IMR-90 (cell line): ENCODE data around the gene ECM1. TPM values are rescaled to one million over a fixed set of nuclear protein-coding genes. Genes with fewer than 3 reads are reported as not detected.

ENCODE experiments used
- ATAC-seq: fragments of 200-7000 bp; cut with Tn5 transposase; 2 replicates; pipeline ENCODE4 v1.9.1; 2020; ENCODE audit warnings: low read depth, mild to moderate bottlenecking, moderate library complexity
- BruUV-seq: library from RNA; stranded (reverse); fragments of 400-500 nt; replicated peaks from 2 replicates; lab custom pipeline; 2021; lab: Mats Ljungman, UMichigan
- CTCF ChIA-PET: fragments of 300-600 bp; formaldehyde crosslinking; extraction: SDS; loops from one replicate; lab custom pipeline; 2021; ENCODE audit warnings: antibody characterized with exemption; lab: Yijun Ruan, JAX
- POLR2A ChIA-PET: fragments of 300-600 bp; sonication (Branson Sonifier 250); formaldehyde crosslinking; loops from one replicate; lab custom pipeline; 2022; ENCODE audit warnings: antibody characterized with exemption; ENCODE audit not compliant: unreplicated experiment; lab: Charles Lee
- DNase-seq: peaks from one replicate; pipeline ENCODE4 v3.0.0; 2013
- H2AFZ ChIP-seq: replicated peaks from 2 replicates; pipeline ENCODE3; 2013; ENCODE audit warnings: low read length, mild to moderate bottlenecking; ENCODE audit not compliant: poor library complexity
- H2AK5ac ChIP-seq: 2 replicates; pipeline ENCODE4 v1.6.1; 2013; ENCODE audit warnings: low read depth, low read length, inconsistent platforms
- H2AK9ac ChIP-seq: replicated peaks from 2 replicates; pipeline ENCODE3; 2013; ENCODE audit warnings: mild to moderate bottlenecking, low read depth, low read length, moderate library complexity; ENCODE audit not compliant: poor library complexity
- H2BK120ac ChIP-seq: 2 replicates; pipeline ENCODE4 v1.6.1; 2013; ENCODE audit warnings: low read depth, low read length, inconsistent platforms
- H2BK15ac ChIP-seq: 3 replicates; pipeline ENCODE4 v1.6.1; 2013; ENCODE audit warnings: low read depth, low read length, inconsistent platforms
- H2BK20ac ChIP-seq: 2 replicates; pipeline ENCODE4 v1.6.1; 2013; ENCODE audit warnings: low read depth, mild to moderate bottlenecking, inconsistent platforms, low read length, moderate library complexity
- H2BK5ac ChIP-seq: 2 replicates; pipeline ENCODE4 v1.6.1; 2013; ENCODE audit warnings: mild to moderate bottlenecking, low read depth, low read length, inconsistent platforms; ENCODE audit not compliant: poor library complexity, severe bottlenecking
- H3K14ac ChIP-seq: replicated peaks from 2 replicates; pipeline ENCODE4 v1.6.1; 2013; ENCODE audit warnings: low read depth, low read length, inconsistent platforms
- H3K18ac ChIP-seq: 2 replicates; pipeline ENCODE4 v1.6.1; 2013; ENCODE audit warnings: low read depth, low read length, control low read depth
- H3K23ac ChIP-seq: 2 replicates; pipeline ENCODE4 v1.6.1; 2013; ENCODE audit warnings: low read depth, low read length, inconsistent platforms
- H3K27ac ChIP-seq: 2 replicates; pipeline ENCODE4 v1.5.1; 2013; ENCODE audit warnings: mild to moderate bottlenecking, control low read depth, low read length; ENCODE audit not compliant: insufficient read depth
- H3K27me3 ChIP-seq: 2 replicates; pipeline ENCODE4 v1.6.1; 2013; ENCODE audit warnings: low read length; ENCODE audit not compliant: control insufficient read depth, insufficient read depth
- H3K36me3 ChIP-seq: 2 replicates; pipeline ENCODE4 v1.6.1; 2013; ENCODE audit warnings: low read length, mixed read lengths; ENCODE audit not compliant: control insufficient read depth, insufficient read depth
- H3K4ac ChIP-seq: 2 replicates; pipeline ENCODE4 v1.6.1; 2013; ENCODE audit warnings: low read depth, low read length, inconsistent platforms
- H3K4me1 ChIP-seq: 2 replicates; pipeline ENCODE4 v1.6.1; 2013; ENCODE audit warnings: low read length, mixed read lengths; ENCODE audit not compliant: control insufficient read depth, insufficient read depth
- H3K4me2 ChIP-seq: 2 replicates; pipeline ENCODE4 v1.6.1; 2013; ENCODE audit warnings: low read depth, mild to moderate bottlenecking, control low read depth, low read length, moderate library complexity
- H3K4me3 ChIP-seq: 2 replicates; pipeline ENCODE4 v1.5.1; 2013; ENCODE audit warnings: low read depth, mild to moderate bottlenecking, control low read depth, low read length, moderate library complexity; ENCODE audit not compliant: insufficient read depth
- H3K56ac ChIP-seq: 2 replicates; pipeline ENCODE4 v1.6.1; 2013; ENCODE audit warnings: low read length, inconsistent platforms; ENCODE audit not compliant: insufficient read depth; ENCODE audit errors: extremely low read depth
- H3K79me1 ChIP-seq, 2 experiments: 2 replicates each; pipeline ENCODE4 v1.6.1; 2013; ENCODE audit warnings: low read length in 2 of 2, inconsistent platforms in 1 of 2, low read depth in 1 of 2
- H3K9ac ChIP-seq: 2 replicates; pipeline ENCODE4 v1.6.1; 2013; ENCODE audit warnings: low read depth, low read length, control low read depth
- H3K9me1 ChIP-seq: 2 replicates; pipeline ENCODE4 v1.6.1; 2013; ENCODE audit warnings: low read length, inconsistent platforms; ENCODE audit not compliant: insufficient read depth
- H3K9me3 ChIP-seq: 2 replicates; pipeline ENCODE4 v1.6.1; 2013; ENCODE audit warnings: low read length; ENCODE audit not compliant: control insufficient read depth, insufficient read depth
- H4K20me1 ChIP-seq: 2 replicates; pipeline ENCODE4 v1.6.1; 2013; ENCODE audit warnings: low read length, inconsistent platforms; ENCODE audit not compliant: insufficient read depth
- H4K5ac ChIP-seq: 2 replicates; pipeline ENCODE4 v1.6.1; 2013; ENCODE audit warnings: mild to moderate bottlenecking, low read depth, low read length, control low read depth
- H4K8ac ChIP-seq, 2 experiments: 2 replicates each; pipeline ENCODE4 v1.6.1; 2013; ENCODE audit warnings: low read depth in 2 of 2, low read length in 2 of 2, control low read depth in 1 of 2, inconsistent platforms in 1 of 2
- H4K91ac ChIP-seq: 2 replicates; pipeline ENCODE4 v1.6.1; 2013; ENCODE audit warnings: low read depth, low read length, inconsistent platforms; ENCODE audit not compliant: insufficient read depth
- BHLHE40 ChIP-seq: fragments of 150-350 bp; IDR thresholded peaks from 2 replicates; pipeline ENCODE4 v1.6.1; 2016; ENCODE audit warnings: mild to moderate bottlenecking, low read depth, low read length
- RCOR1 ChIP-seq: IDR thresholded peaks from 2 replicates; pipeline ENCODE4 v1.6.1; 2012; ENCODE audit warnings: mild to moderate bottlenecking, low read length, improper control_type of control experiment; ENCODE audit not compliant: insufficient replicate concordance
- SMC3 ChIP-seq: fragments of 150-350 bp; IDR thresholded peaks from 2 replicates; pipeline ENCODE4 v1.6.1; 2016; ENCODE audit warnings: low read depth, mild to moderate bottlenecking, antibody characterized with exemption, low read length, moderate library complexity
- WGBS, 2 experiments: methylation state at CpG; one replicate each; pipeline versions ENCODE4 v1.1.5 to v1.1.7; 2013; ENCODE audit warnings: missing lambda C conversion rate in 2 of 2; ENCODE audit not compliant: insufficient read length in 1 of 2; ENCODE audit errors: extremely low coverage in 2 of 2; 5-methylcytosine and 5-hydroxymethylcytosine counted together
- dilution Hi-C: fragments of 300-500 bp; cut with HindIII; formaldehyde crosslinking; loops from one replicate; pipeline ENCODE4 v1.14.3; 2018; ENCODE audit warnings: low sequenced_read_pairs; ENCODE audit not compliant: unreplicated experiment
- in situ Hi-C: fragments of 300-500 bp; cut with MboI; formaldehyde crosslinking; loops from 3 replicates; pipeline ENCODE4 v1.14.3; 2019; ENCODE audit warnings: low sequenced_read_pairs, inconsistent platforms, mixed read lengths
- intact Hi-C: fragments of 100-400 bp; cut with micrococcal nuclease; formaldehyde crosslinking; loops from 2 replicates; pipeline ENCODE4 v1.10.0; 2022
- polyA plus RNA-seq, 3 experiments: library from polyadenylated mRNA; depleted of rRNA; stranded (reverse); fragments of >200 nt; gene quantifications; 2 replicates each; pipeline ENCODE4 v1.2.3, GENCODE V29; 2012; ENCODE audit warnings: low replicate concordance in 1 of 3
- total RNA-seq: library from RNA; depleted of rRNA; stranded (reverse); fragments of >200 nt; gene quantifications from 2 replicates; pipeline ENCODE4 v1.2.3, GENCODE V29; 2012

The ECM1 gene
- total and polyA plus RNA-seq, 2 of the 4 experiments (the other 2 are of a cell fraction): 20.1 to 230 TPM

DNA sequence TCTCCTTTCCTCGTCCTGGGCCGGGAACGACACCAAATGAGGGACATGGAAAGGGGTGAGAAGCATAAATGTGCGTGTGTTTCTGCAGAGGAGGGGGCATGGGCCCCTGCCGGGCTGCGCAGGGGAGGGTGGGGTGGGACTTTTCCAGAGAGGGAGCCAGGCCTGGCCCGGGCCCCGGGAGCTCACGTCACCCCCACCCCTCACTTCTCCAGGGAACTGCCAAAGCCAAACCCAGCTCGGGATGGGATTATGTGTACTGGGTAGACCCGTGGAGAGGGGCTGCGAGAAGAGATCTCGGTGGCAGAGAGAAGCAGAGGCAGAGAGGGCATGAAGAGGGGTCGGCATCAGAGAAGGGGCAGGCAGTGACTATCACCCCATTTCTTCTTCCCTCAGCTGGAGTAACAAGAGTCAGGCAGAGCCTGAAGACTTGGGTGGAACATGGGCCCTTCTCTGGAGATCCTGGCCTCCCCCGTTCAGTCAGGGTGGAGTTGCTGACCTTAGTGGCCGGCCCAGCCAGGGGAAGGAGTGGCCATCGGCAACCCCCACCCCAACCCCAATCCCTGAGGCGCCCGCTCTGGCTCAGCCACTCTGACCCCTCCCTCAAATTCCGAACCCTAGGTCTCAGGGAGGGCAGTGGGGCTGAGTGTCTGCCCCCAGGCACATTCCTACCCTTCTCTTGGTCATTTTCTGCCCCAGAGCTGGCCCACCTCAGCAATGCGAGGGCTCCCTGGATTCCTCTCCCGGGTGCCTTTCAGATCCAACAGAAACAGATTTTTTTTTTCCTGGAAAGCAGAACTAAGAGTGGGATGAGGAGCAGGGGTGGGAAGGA is 42.5 kb downstream of the ECM1 start (continued):
- TF ChIP-seq BHLHE40 (no peak), RCOR1 (no peak)

GRCh38 chr1:150551051-150551783 is 43.3 kb downstream of the ECM1 start:
- peak overlapping the region; percentile 67; the same call in 1 of the 2 replicates for H4K91ac ChIP-seq
- DNase-seq (no peak), ATAC-seq (no peak)
- H3K4me3 ChIP-seq: no peak overlapping the region
- H3K4ac ChIP-seq: peak overlapping the region; percentile 27; the same call in 1 of the 2 replicates
- no peak overlapping the region for H4K5ac ChIP-seq
- H3K18ac ChIP-seq: no peak overlapping the region
- H2BK120ac ChIP-seq: no peak overlapping the region; the same call in 1 of the 2 replicates
- H3K4me1 ChIP-seq: peaks cover 26% of the 10 kb centered on the region
- no peak for TF ChIP-seq SMC3
- H3K27ac ChIP-seq: no peak overlapping the region
- no CpG with 5 or more reads among the region's 11 CpGs for WGBS, 2 experiments
- H3K23ac ChIP-seq: peak overlapping the region; percentile 35; the same call in 1 of the 2 replicates
- dilution Hi-C loops: no loop called here
- no peak overlapping the region; the same call in 1 of the 2 replicates for H3K56ac ChIP-seq
- BruUV-seq: no TSS peak
- no peaks in the 10 kb centered on the region for H3K27me3 ChIP-seq
- ChIA-PET CTCF (interaction anchor here (1.0 kb wide), 1 partner anchor 10 kb away, joined by 3 read pairs; no protein-coding TSS in a partner anchor), POLR2A (no interaction called here)
- H2AK5ac ChIP-seq: peak overlapping the region; percentile 75
- H2AK9ac ChIP-seq: peak overlapping the region; percentile 45
- H3K9ac ChIP-seq: no peak overlapping the region
- H3K14ac ChIP-seq: no peak overlapping the region
- H3K36me3 ChIP-seq: peaks cover 5% of the 10 kb centered on the region
- intact Hi-C loops: no loop called here
- no peak overlapping the region for H2AFZ ChIP-seq
- no peaks in the 10 kb centered on the region; the same call in none of the 2 replicates for H4K20me1 ChIP-seq
- no peak overlapping the region for H2BK5ac ChIP-seq
- in situ Hi-C loops: loop anchor here (10.0 kb wide), 1 partner anchor 286 kb away; the partner anchor contains the start of gene APH1A
- no peak overlapping the region for H3K4me2 ChIP-seq
- peaks cover 10% of the 10 kb centered on the region for H3K9me1 ChIP-seq
- H2BK20ac ChIP-seq: no peak overlapping the region
- peaks cover 3 to 45% of the 10 kb centered on the region in 2 experiments; a peak in 3 of 4 replicates for H3K79me1 ChIP-seq
- no peaks in the 10 kb centered on the region for H3K9me3 ChIP-seq
- H4K8ac ChIP-seq: peak overlapping the region; percentile 14 to 73; a peak in 1 of 4 replicates
- H2BK15ac ChIP-seq: peak overlapping the region; percentile 71; the same call in 2 of the 3 replicates
